GM23338 (cell line): ENCODE measurements around the gene CHAC1. TPM values are rescaled to one million over a fixed set of nuclear protein-coding genes. Genes with fewer than 3 reads are reported as not detected.

ENCODE experiments used
- ATAC-seq: fragments of 200-7000 bp; cut with Tn5 transposase; 3 replicates; pipeline ENCODE4 v1.9.1; 2020
- DNase-seq: peaks from one replicate; pipeline ENCODE4 v3.0.0-alpha.2; 2015; ENCODE audit warnings: low spot score
- H2AFZ ChIP-seq: fragments of 200-600 bp; sonication (generic); 2 replicates; pipeline ENCODE4 v1.8.0; 2016; ENCODE audit warnings: antibody characterized with exemption, mild to moderate bottlenecking, moderate library complexity
- H3F3A ChIP-seq: fragments of 200-600 bp; sonication (generic); replicated peaks from 2 replicates; pipeline ENCODE4 v1.8.0; 2017; ENCODE audit warnings: antibody characterized with exemption, mixed run types, low read depth
- H3K27ac ChIP-seq: fragments of 200-600 bp; sonication (generic); 2 replicates; pipeline ENCODE4 v1.6.1; 2016; ENCODE audit warnings: low read depth
- H3K27me3 ChIP-seq: fragments of 200-600 bp; sonication (generic); 2 replicates; pipeline ENCODE4 v1.8.0; 2016; ENCODE audit warnings: mild to moderate bottlenecking, mixed run types, moderate library complexity; ENCODE audit not compliant: insufficient read depth
- H3K36me3 ChIP-seq: fragments of 200-600 bp; sonication (generic); 2 replicates; pipeline ENCODE4 v1.8.0; 2016; ENCODE audit warnings: mild to moderate bottlenecking; ENCODE audit not compliant: insufficient read depth
- H3K4me1 ChIP-seq: fragments of 200-600 bp; sonication (generic); 2 replicates; pipeline ENCODE4 v1.8.0; 2016; ENCODE audit warnings: mild to moderate bottlenecking, moderate library complexity; ENCODE audit not compliant: insufficient read depth
- H3K4me2 ChIP-seq: fragments of 200-600 bp; sonication (generic); 2 replicates; pipeline ENCODE4 v1.7.1; 2017; ENCODE audit warnings: mixed run types
- H3K4me3 ChIP-seq: fragments of 200-600 bp; sonication (generic); 2 replicates; pipeline ENCODE4 v1.6.1; 2016; ENCODE audit warnings: mixed run types
- H3K79me2 ChIP-seq: fragments of 200-600 bp; sonication (generic); replicated peaks from 2 replicates; pipeline ENCODE4 v1.8.0; 2017; ENCODE audit warnings: mild to moderate bottlenecking; ENCODE audit not compliant: insufficient read depth
- H3K9me2 ChIP-seq: fragments of 200-600 bp; sonication (generic); 2 replicates; pipeline ENCODE4 v1.8.0; 2017; ENCODE audit not compliant: insufficient read depth
- H4K20me1 ChIP-seq: fragments of 200-600 bp; sonication (generic); replicated peaks from 2 replicates; pipeline ENCODE4 v1.8.0; 2017; ENCODE audit warnings: mild to moderate bottlenecking; ENCODE audit not compliant: insufficient read depth
- H3K27ac Mint-ChIP-seq: 2 replicates; pipeline ENCODE4 v1.8.0; 2020; ENCODE audit warnings: inconsistent platforms, mild to moderate bottlenecking, moderate library complexity, mixed read lengths
- H3K27me3 Mint-ChIP-seq: 3 replicates; pipeline ENCODE4 v1.8.0; 2022; ENCODE audit warnings: low read depth, mild to moderate bottlenecking, moderate library complexity, mixed read lengths, inconsistent platforms; ENCODE audit not compliant: insufficient read depth, poor library complexity
- H3K36me3 Mint-ChIP-seq: 3 replicates; pipeline ENCODE4 v1.8.0; 2021; ENCODE audit warnings: low read depth, mild to moderate bottlenecking, inconsistent platforms, moderate library complexity, mixed read lengths
- H3K4me1 Mint-ChIP-seq: 3 replicates; pipeline ENCODE4 v1.8.0; 2020; ENCODE audit warnings: mild to moderate bottlenecking, inconsistent platforms, mixed read lengths
- H3K4me3 Mint-ChIP-seq: 3 replicates; pipeline ENCODE4 v1.8.0; 2021; ENCODE audit warnings: moderate library complexity, mild to moderate bottlenecking, inconsistent platforms, mixed read lengths
- H3K9me3 Mint-ChIP-seq: 3 replicates; pipeline ENCODE4 v1.8.0; 2020; ENCODE audit warnings: moderate library complexity, mild to moderate bottlenecking, inconsistent platforms, mixed read lengths
- EZH2 ChIP-seq: fragments of 200-600 bp; sonication (generic); IDR thresholded peaks from one replicate; pipeline ENCODE4 v1.8.0; 2017; ENCODE audit warnings: antibody characterized with exemption, mild to moderate bottlenecking, low read depth; ENCODE audit not compliant: unreplicated experiment
- EZH2phosphoT487 ChIP-seq: fragments of 200-600 bp; sonication (generic); IDR thresholded peaks from one replicate; pipeline ENCODE4 v1.8.1; 2018; ENCODE audit warnings: antibody characterized with exemption; ENCODE audit not compliant: unreplicated experiment
- JUNB ChIP-seq: IDR thresholded peaks from one replicate; pipeline ENCODE4 v1.6.1; 2016; ENCODE audit warnings: antibody characterized with exemption; ENCODE audit not compliant: unreplicated experiment
- NANOG ChIP-seq: IDR thresholded peaks from 2 replicates; pipeline ENCODE4 v1.6.1; 2016; ENCODE audit warnings: antibody characterized with exemption, borderline replicate concordance
- POLR2AphosphoS5 ChIP-seq: IDR thresholded peaks from 2 replicates; pipeline ENCODE4 v1.6.1; 2016; ENCODE audit warnings: antibody characterized with exemption, low read depth
- ZNF331 ChIP-seq: fragments of 250-450 bp; sonication (Bioruptor Pico); IDR thresholded peaks from 2 replicates; pipeline ENCODE4 v1.5.0; 2020; ENCODE audit warnings: low read depth, mild to moderate bottlenecking, moderate library complexity
- polyA plus RNA-seq: library from polyadenylated mRNA; unstranded; fragments of >200 nt; fragmentation: Nextera tagmentation; extraction: Ambion mirVana; gene quantifications from 2 replicates; pipeline ENCODE4 v1.2.1, GENCODE V29; 2016
- total RNA-seq: library from RNA; depleted of rRNA; stranded (reverse); fragments of >200 nt; shearing (Covaris generic); gene quantifications from 2 replicates; pipeline ENCODE4 v1.2.3, GENCODE V29; 2014
- TF ChIP-seq, protein P1 (sequence below): fragments of 250-450 bp; sonication (Bioruptor Pico); IDR thresholded peaks from 2 replicates; pipeline ENCODE4 v1.5.0; 2020; ENCODE audit warnings: mild to moderate bottlenecking, moderate library complexity
- TF ChIP-seq, protein P2 (sequence below), 2 experiments: fragments of 200-600 bp in 1 of 2; sonication (generic) in 1 of 2; conservative IDR thresholded peaks; 2 replicates each; pipeline versions ENCODE4 v1.5.1 to v1.6.1; 2016 to 2017; ENCODE audit warnings: antibody characterized with exemption in 2 of 2, low read depth in 2 of 2, mild to moderate bottlenecking in 2 of 2, moderate library complexity in 1 of 2
- TF ChIP-seq, protein P3 (sequence below): IDR thresholded peaks from one replicate; pipeline ENCODE4 v1.6.1; 2018; ENCODE audit warnings: antibody characterized with exemption; ENCODE audit not compliant: unreplicated experiment

Gene CHAC1
- total and polyA plus RNA-seq, 2 experiments from 2014 or later, result 73.0 to 124 TPM

DNA sequence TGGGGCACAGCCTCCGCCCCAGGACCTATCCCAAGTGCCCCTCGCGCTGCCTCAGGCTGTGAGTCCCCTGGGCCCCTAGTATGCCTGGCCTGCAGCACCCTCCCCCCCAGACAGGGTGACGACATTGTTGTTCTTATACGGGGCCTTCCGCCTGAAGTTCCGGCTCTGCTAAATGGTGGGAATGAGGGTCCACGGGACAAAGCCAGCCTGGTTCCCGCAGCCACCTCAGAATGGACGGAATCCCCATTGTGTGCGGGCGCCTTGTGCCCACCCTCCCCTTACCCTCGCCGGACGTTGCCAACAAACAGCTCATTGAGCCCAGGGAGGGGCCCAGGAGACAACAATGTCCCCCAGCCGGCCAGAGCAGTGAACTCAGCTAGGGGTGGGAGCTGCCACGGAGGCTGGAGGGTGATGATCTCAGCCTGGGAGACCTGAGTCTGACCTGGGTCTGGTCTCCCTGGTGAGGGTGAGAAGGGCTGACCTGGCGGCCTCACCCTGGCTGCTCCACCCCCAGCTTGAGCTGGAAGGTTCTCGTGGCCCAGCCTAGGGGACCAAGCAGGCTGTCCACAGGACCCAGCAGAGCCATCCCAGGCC lies 34.4 kb upstream of the CHAC1 start:
- Histone ChIP-seq H3K27me3 (peaks cover 36% of the 10 kb centered on the region), H3K9me2 (no peaks in the 10 kb centered on the region), H4K20me1 (no peaks in the 10 kb centered on the region), H3K4me1 (peaks cover 7% of the 10 kb centered on the region; the same call in 1 of the 2 replicates), H2AFZ (no peak overlapping the region), H3F3A (0 out of 2 replicates have a peak, but pooled peaks cover 10% of the 10 kb centered on the region), H3K27ac (no peak overlapping the region), H3K36me3 (no peaks in the 10 kb centered on the region), H3K4me2 (no peak overlapping the region), H3K4me3 (no peak overlapping the region), H3K79me2 (no peaks in the 10 kb centered on the region)
- Mint-ChIP-seq H3K27ac (no peak overlapping the region), H3K27me3 (peaks cover 44% of the 10 kb centered on the region), H3K4me1 (peaks cover 21% of the 10 kb centered on the region), H3K4me3 (no peak overlapping the region), H3K36me3 (no peaks in the 10 kb centered on the region), H3K9me3 (no peaks in the 10 kb centered on the region)
- TF ChIP-seq NANOG (no peak), ZNF331 (CRISPR knock-in tag) (no peak), EZH2 (no peak), EZH2phosphoT487 (no peak), JUNB (no peak), POLR2AphosphoS5 (no peak)
- TF ChIP-seq, protein P1, sequence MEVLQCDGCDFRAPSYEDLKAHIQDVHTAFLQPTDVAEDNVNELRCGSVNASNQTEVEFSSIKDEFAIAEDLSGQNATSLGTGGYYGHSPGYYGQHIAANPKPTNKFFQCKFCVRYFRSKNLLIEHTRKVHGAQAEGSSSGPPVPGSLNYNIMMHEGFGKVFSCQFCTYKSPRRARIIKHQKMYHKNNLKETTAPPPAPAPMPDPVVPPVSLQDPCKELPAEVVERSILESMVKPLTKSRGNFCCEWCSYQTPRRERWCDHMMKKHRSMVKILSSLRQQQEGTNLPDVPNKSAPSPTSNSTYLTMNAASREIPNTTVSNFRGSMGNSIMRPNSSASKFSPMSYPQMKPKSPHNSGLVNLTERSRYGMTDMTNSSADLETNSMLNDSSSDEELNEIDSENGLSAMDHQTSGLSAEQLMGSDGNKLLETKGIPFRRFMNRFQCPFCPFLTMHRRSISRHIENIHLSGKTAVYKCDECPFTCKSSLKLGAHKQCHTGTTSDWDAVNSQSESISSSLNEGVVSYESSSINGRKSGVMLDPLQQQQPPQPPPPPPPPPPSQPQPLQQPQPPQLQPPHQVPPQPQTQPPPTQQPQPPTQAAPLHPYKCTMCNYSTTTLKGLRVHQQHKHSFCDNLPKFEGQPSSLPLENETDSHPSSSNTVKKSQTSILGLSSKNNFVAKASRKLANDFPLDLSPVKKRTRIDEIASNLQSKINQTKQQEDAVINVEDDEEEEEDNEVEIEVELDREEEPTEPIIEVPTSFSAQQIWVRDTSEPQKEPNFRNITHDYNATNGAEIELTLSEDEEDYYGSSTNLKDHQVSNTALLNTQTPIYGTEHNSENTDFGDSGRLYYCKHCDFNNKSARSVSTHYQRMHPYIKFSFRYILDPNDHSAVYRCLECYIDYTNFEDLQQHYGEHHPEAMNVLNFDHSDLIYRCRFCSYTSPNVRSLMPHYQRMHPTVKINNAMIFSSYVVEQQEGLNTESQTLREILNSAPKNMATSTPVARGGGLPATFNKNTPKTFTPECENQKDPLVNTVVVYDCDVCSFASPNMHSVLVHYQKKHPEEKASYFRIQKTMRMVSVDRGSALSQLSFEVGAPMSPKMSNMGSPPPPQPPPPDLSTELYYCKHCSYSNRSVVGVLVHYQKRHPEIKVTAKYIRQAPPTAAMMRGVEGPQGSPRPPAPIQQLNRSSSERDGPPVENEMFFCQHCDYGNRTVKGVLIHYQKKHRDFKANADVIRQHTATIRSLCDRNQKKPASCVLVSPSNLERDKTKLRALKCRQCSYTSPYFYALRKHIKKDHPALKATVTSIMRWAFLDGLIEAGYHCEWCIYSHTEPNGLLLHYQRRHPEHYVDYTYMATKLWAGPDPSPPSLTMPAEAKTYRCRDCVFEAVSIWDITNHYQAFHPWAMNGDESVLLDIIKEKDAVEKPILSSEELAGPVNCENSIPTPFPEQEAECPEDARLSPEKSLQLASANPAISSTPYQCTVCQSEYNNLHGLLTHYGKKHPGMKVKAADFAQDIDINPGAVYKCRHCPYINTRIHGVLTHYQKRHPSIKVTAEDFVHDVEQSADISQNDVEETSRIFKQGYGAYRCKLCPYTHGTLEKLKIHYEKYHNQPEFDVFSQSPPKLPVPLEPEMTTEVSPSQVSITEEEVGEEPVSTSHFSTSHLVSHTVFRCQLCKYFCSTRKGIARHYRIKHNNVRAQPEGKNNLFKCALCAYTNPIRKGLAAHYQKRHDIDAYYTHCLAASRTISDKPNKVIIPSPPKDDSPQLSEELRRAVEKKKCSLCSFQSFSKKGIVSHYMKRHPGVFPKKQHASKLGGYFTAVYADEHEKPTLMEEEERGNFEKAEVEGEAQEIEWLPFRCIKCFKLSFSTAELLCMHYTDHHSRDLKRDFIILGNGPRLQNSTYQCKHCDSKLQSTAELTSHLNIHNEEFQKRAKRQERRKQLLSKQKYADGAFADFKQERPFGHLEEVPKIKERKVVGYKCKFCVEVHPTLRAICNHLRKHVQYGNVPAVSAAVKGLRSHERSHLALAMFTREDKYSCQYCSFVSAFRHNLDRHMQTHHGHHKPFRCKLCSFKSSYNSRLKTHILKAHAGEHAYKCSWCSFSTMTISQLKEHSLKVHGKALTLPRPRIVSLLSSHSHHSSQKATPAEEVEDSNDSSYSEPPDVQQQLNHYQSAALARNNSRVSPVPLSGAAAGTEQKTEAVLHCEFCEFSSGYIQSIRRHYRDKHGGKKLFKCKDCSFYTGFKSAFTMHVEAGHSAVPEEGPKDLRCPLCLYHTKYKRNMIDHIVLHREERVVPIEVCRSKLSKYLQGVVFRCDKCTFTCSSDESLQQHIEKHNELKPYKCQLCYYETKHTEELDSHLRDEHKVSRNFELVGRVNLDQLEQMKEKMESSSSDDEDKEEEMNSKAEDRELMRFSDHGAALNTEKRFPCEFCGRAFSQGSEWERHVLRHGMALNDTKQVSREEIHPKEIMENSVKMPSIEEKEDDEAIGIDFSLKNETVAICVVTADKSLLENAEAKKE (CRISPR knock-in tag), result no peak
- TF ChIP-seq, protein P2, sequence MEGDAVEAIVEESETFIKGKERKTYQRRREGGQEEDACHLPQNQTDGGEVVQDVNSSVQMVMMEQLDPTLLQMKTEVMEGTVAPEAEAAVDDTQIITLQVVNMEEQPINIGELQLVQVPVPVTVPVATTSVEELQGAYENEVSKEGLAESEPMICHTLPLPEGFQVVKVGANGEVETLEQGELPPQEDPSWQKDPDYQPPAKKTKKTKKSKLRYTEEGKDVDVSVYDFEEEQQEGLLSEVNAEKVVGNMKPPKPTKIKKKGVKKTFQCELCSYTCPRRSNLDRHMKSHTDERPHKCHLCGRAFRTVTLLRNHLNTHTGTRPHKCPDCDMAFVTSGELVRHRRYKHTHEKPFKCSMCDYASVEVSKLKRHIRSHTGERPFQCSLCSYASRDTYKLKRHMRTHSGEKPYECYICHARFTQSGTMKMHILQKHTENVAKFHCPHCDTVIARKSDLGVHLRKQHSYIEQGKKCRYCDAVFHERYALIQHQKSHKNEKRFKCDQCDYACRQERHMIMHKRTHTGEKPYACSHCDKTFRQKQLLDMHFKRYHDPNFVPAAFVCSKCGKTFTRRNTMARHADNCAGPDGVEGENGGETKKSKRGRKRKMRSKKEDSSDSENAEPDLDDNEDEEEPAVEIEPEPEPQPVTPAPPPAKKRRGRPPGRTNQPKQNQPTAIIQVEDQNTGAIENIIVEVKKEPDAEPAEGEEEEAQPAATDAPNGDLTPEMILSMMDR (conservative IDR thresholded peaks at IDR 0.05; ENCODE audit: low read depth in 2 of 2), result no peak
- TF ChIP-seq, protein P3, sequence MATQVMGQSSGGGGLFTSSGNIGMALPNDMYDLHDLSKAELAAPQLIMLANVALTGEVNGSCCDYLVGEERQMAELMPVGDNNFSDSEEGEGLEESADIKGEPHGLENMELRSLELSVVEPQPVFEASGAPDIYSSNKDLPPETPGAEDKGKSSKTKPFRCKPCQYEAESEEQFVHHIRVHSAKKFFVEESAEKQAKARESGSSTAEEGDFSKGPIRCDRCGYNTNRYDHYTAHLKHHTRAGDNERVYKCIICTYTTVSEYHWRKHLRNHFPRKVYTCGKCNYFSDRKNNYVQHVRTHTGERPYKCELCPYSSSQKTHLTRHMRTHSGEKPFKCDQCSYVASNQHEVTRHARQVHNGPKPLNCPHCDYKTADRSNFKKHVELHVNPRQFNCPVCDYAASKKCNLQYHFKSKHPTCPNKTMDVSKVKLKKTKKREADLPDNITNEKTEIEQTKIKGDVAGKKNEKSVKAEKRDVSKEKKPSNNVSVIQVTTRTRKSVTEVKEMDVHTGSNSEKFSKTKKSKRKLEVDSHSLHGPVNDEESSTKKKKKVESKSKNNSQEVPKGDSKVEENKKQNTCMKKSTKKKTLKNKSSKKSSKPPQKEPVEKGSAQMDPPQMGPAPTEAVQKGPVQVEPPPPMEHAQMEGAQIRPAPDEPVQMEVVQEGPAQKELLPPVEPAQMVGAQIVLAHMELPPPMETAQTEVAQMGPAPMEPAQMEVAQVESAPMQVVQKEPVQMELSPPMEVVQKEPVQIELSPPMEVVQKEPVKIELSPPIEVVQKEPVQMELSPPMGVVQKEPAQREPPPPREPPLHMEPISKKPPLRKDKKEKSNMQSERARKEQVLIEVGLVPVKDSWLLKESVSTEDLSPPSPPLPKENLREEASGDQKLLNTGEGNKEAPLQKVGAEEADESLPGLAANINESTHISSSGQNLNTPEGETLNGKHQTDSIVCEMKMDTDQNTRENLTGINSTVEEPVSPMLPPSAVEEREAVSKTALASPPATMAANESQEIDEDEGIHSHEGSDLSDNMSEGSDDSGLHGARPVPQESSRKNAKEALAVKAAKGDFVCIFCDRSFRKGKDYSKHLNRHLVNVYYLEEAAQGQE, result no peak
- DNase-seq (no peak), ATAC-seq (no peak)
